Fibroblast of mammary gland (primary cell): Measurements from ENCODE around the gene GOLT1B.

ENCODE experiments used
- DNase-seq: peaks from one replicate; pipeline ENCODE4 v3.0.0-alpha.2; 2010; ENCODE audit warnings: low read depth
- H3K4me3 ChIP-seq: 2 replicates; pipeline ENCODE4 v1.5.1; 2011; ENCODE audit warnings: low read depth, mild to moderate bottlenecking, low read length, moderate library complexity; ENCODE audit not compliant: control insufficient read depth
- CTCF ChIP-seq: conservative IDR thresholded peaks from 2 replicates; pipeline ENCODE4 v1.5.1; 2011; ENCODE audit warnings: low read depth, low read length, inconsistent platforms; ENCODE audit not compliant: control insufficient read depth, insufficient read depth

Gene GOLT1B

GRCh38 chr12:21527451-21528180, 26.0 kb downstream of the GOLT1B start:
- peak overlapping the region; percentile 63 for H3K4me3 ChIP-seq
- TF ChIP-seq CTCF, result no peak
- peak; percentile 41 for DNase-seq

- no peak overlapping the region for H3K4me3 ChIP-seq
- TF ChIP-seq CTCF, result no peak
Measured at GRCh38 chr12:21528953-21529352, 27.4 kb downstream of the GOLT1B start.

GRCh38 chr12:21529456-21529855, 27.9 kb downstream of the GOLT1B start:
- no peak for TF ChIP-seq CTCF

More at GRCh38 chr12:21528953-21529352, 27.4 kb downstream of the GOLT1B start:
- DNase-seq, result no peak

GRCh38 chr12:21538061-21538653, 36.6 kb downstream of the GOLT1B start:
- TF ChIP-seq CTCF, result no peak
- H3K4me3 ChIP-seq, result no peak overlapping the region
- peak; percentile 19 for DNase-seq

More at GRCh38 chr12:21529456-21529855, 27.9 kb downstream of the GOLT1B start:
- no peak for DNase-seq
- no peak overlapping the region for H3K4me3 ChIP-seq

GRCh38 chr12:21539797-21540196, 38.2 kb downstream of the GOLT1B start:
- TF ChIP-seq CTCF, result no peak
- no peak for DNase-seq
- H3K4me3 ChIP-seq, result no peak overlapping the region

- no peak overlapping the region for H3K4me3 ChIP-seq
- no peak for DNase-seq
- TF ChIP-seq CTCF, result no peak
Measured at GRCh38 chr12:21541773-21542172, 40.2 kb downstream of the GOLT1B start.

- H3K4me3 ChIP-seq, result no peak overlapping the region
- TF ChIP-seq CTCF, result no peak
- no peak for DNase-seq
Measured at GRCh38 chr12:21542403-21542802, 40.8 kb downstream of the GOLT1B start.
